Liver (tissue), 3 donors: ENCODE results near the gene MRPL44.

ENCODE experiments used
- ATF3 ChIP-seq: IDR thresholded peaks from 2 replicates; pipeline ENCODE4 v1.6.1; 2016; ENCODE audit warnings: antibody characterized with exemption
- EGR1 ChIP-seq, 2 donors: IDR thresholded peaks; 2 replicates each; pipeline ENCODE4 v1.6.1; 2016 to 2018; ENCODE audit warnings: antibody characterized with exemption in 2 of 2, low read depth in 2 of 2
- HNF4A ChIP-seq, 2 donors: conservative IDR thresholded peaks; 2 replicates each; pipeline ENCODE4 v1.6.1; 2016; ENCODE audit warnings: antibody characterized with exemption in 2 of 2, mild to moderate bottlenecking in 2 of 2
- JUND ChIP-seq, 2 donors: IDR thresholded peaks; 2 replicates each; pipeline ENCODE4 v1.6.1; 2016; ENCODE audit warnings: antibody characterized with exemption in 2 of 2
- RAD21 ChIP-seq, 2 donors: IDR thresholded peaks; 2 replicates each; pipeline ENCODE4 v1.6.1; 2016; ENCODE audit warnings: antibody characterized with exemption in 2 of 2, mild to moderate bottlenecking in 2 of 2
- REST ChIP-seq: IDR thresholded peaks from 2 replicates; pipeline ENCODE4 v1.6.1; 2016; ENCODE audit warnings: antibody characterized with exemption, mild to moderate bottlenecking
- RXRA ChIP-seq, 2 donors: IDR thresholded peaks; 2 replicates each; pipeline ENCODE4 v1.6.1; 2017 to 2018; ENCODE audit warnings: antibody characterized with exemption in 2 of 2, mild to moderate bottlenecking in 1 of 2
- TAF1 ChIP-seq: conservative IDR thresholded peaks from 2 replicates; pipeline ENCODE4 v1.6.1; 2016; ENCODE audit warnings: antibody characterized with exemption, mild to moderate bottlenecking
- YY1 ChIP-seq: IDR thresholded peaks from 2 replicates; pipeline ENCODE4 v1.6.1; 2016; ENCODE audit warnings: antibody characterized with exemption, mild to moderate bottlenecking
- TF ChIP-seq, protein P1 (sequence below): fragments of 150-350 bp; IDR thresholded peaks from 2 replicates; pipeline ENCODE4 v1.5.1; 2017; ENCODE audit warnings: improper control_type of control experiment, low read depth, low read length; ENCODE audit not compliant: missing input control
- donor health status: healthy.
- donor health status: healthy.

GRCh38 chr2:223980803-223981202 is 23.5 kb downstream of the MRPL44 start:
- no peak for TF ChIP-seq REST
- TF ChIP-seq, protein P1, sequence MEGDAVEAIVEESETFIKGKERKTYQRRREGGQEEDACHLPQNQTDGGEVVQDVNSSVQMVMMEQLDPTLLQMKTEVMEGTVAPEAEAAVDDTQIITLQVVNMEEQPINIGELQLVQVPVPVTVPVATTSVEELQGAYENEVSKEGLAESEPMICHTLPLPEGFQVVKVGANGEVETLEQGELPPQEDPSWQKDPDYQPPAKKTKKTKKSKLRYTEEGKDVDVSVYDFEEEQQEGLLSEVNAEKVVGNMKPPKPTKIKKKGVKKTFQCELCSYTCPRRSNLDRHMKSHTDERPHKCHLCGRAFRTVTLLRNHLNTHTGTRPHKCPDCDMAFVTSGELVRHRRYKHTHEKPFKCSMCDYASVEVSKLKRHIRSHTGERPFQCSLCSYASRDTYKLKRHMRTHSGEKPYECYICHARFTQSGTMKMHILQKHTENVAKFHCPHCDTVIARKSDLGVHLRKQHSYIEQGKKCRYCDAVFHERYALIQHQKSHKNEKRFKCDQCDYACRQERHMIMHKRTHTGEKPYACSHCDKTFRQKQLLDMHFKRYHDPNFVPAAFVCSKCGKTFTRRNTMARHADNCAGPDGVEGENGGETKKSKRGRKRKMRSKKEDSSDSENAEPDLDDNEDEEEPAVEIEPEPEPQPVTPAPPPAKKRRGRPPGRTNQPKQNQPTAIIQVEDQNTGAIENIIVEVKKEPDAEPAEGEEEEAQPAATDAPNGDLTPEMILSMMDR, result no peak
- no peak for TF ChIP-seq ATF3
- TF ChIP-seq TAF1, result no peak
- TF ChIP-seq RXRA (IDR thresholded peaks at IDR 0.05), result no peak
- TF ChIP-seq YY1, result no peak
- no peak for TF ChIP-seq RAD21 (IDR thresholded peaks at IDR 0.05)
- TF ChIP-seq JUND (IDR thresholded peaks at IDR 0.05), result no peak
- no peak for TF ChIP-seq HNF4A (conservative IDR thresholded peaks at IDR 0.05)
- TF ChIP-seq EGR1 (IDR thresholded peaks at IDR 0.05; ENCODE audit: low read depth in 2 of 2), result no peak
